HG02798 (cell line): Measurements from ENCODE around the gene HDGF.

ENCODE experiments used
- ATAC-seq: cut with Tn5 transposase; IDR thresholded peaks from one replicate; pipeline ENCODE4 v1.9.1; 2021; ENCODE audit warnings: mild to moderate bottlenecking; ENCODE audit not compliant: unreplicated experiment, poor library complexity

HDGF gene

GRCh38 chr1:156704930-156705320 lies 46.5 kb downstream of the HDGF start:
- ATAC-seq: no peak

- no peak for ATAC-seq
Measured at GRCh38 chr1:156704166-156704711, 47.2 kb downstream of the HDGF start.

- ATAC-seq: no peak
Measured at GRCh38 chr1:156703741-156704140, 47.7 kb downstream of the HDGF start.

- ATAC-seq: no peak
Measured at GRCh38 chr1:156703336-156703735, 48.1 kb downstream of the HDGF start.

GRCh38 chr1:156700736-156701531 lies 50.5 kb downstream of the HDGF start:
- no peak for ATAC-seq

GRCh38 chr1:156698995-156699394 lies 52.5 kb downstream of the HDGF start:
- no peak for ATAC-seq

GRCh38 chr1:156697481-156697880 lies 54.0 kb downstream of the HDGF start:
- ATAC-seq: no peak

- no peak for ATAC-seq
Measured at GRCh38 chr1:156696755-156697154, 54.7 kb downstream of the HDGF start.

GRCh38 chr1:156694690-156694962 lies 56.8 kb downstream of the HDGF start:
- no peak for ATAC-seq

- ATAC-seq: no peak
Measured at GRCh38 chr1:156693848-156694689, 57.4 kb downstream of the HDGF start.

- no peak for ATAC-seq
Measured at GRCh38 chr1:156692925-156693847, 58.3 kb downstream of the HDGF start.

- no peak for ATAC-seq
Measured at GRCh38 chr1:156692441-156692924, 59.0 kb downstream of the HDGF start.
